ENCODE results near the gene ZNF552. TPM values are rescaled to one million over a fixed set of nuclear protein-coding genes. Genes with fewer than 3 reads are reported as not detected.
A peak's percentile ranks its signal among the peaks of the same experiment; 100 is the strongest.

ZNF552 gene
- total and polyA plus RNA-seq, 11 donors = 1.7 to 5.2 (median 3.4) TPM

DNA sequence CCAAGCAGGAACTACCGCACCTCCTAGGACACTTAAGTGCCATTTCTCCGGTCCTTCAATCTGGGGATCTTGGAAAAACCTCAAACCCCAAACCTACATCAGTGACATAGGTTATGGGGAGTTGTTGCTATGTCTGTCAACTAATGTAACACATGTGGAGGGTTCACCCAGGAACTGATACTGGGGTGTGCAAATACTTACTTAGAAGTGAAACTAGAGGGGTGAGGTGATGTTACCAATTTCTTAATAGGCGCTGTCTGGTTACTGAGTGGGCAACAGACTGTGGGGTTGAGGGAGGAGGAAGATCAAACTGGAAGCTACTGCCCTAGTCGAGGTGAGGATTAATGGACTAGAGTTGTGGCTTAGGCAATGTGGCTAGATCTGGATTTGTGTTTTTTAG lies 43.3 kb downstream of the ZNF552 start:
- 93 to 99% (median 95%) methylated on average over 4 of the region's 4 CpGs for WGBS, 4 donors
- H3K4me3 ChIP-seq = peak overlapping the region in 3 of 12 donors; percentile 86 to 97 (median 91)
- intact Hi-C loops (cut with DNase I) = no loop called here
- DNase-seq = no peak
- H3K4me1 ChIP-seq = peaks cover 5 to 42% (median 19%) of the 10 kb centered on the region in 12 donors
- H3K27me3 ChIP-seq = no peaks in the 10 kb centered on the region
- peaks cover 0 to 54% (median 3%) of the 10 kb centered on the region in 12 donors for H3K9me3 ChIP-seq
- no peak for ATAC-seq
- H3K36me3 ChIP-seq = peaks cover 0 to 54% (median 22%) of the 10 kb centered on the region in 9 donors
- TF ChIP-seq CTCF (IDR thresholded peaks at IDR 0.05) = no peak
- no peak for TF ChIP-seq POLR2A (IDR thresholded peaks at IDR 0.05)
- no peak overlapping the region for H3K27ac ChIP-seq

DNA sequence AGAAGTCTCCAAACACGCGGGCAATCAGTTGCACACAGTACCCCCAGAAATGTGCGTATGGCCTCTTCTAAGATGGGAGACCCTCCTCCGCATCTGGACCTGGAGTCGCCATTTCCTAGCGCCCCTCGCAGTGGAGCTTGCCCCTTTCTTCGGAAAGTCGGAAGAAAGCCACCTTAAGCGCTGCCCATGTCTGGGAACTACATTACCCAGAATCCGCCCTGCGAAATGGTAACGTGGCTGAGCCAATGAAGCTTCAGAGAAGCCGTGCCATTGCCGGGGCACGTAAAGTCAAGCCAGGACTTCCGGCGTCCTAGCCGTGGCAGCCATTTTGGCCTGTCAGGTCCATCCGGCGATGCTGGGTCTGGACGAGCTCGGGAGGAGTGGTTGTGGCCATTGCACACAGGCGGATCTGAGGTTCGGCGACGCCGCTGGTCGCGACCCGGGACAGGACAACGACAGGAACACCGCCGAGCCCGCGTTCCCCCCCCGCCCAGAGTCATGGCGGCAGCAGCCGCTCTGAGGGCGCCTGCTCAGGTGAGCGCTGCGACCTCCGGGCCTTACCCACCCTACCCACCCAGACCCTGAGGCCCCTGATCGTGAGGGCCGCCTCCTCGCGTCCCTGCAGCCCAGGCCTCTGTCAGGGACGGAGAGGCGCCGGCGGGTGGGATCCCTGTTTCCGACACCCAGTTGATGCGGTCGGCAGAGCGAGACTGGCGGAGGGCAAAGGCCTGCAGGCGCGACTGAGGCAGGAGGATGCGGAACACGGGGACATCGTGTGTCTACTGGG lies 45.2 kb downstream of the ZNF552 start, which contains the start of gene ZNF586:
Gene ZNF586 (plus strand): TSS at position 332 of the 787 bp plus-strand sequence. CDS start 167 bp downstream, at position 499.
- peak; percentile 94 to 99 (median 98) for ATAC-seq
- Histone ChIP-seq H3K36me3 (peaks cover 0 to 43% (median 18%) of the 10 kb centered on the region in 9 donors), H3K27ac (peak within 1 kb of the TSS; percentile 55 to 92 (median 86)), H3K4me3 (peak within 1 kb of the TSS; percentile 71 to 97 (median 84)), H3K9me3 (peaks cover 0 to 40% (median 2%) of the 10 kb centered on the region in 12 donors), H3K27me3 (no peaks in the 10 kb centered on the region), H3K4me1 (peaks cover 5 to 42% (median 19%) of the 10 kb centered on the region in 12 donors)
- intact Hi-C loops (cut with DNase I) = no loop called here
- 2 to 5% (median 3%) methylated on average over 33 to 61 of the region's 61 CpGs for WGBS, 4 donors
- DNase-seq = peak; percentile 91 to 95 (median 93)
- TF ChIP-seq POLR2A (IDR thresholded peaks at IDR 0.05) = peak in 1 of 2 donors; percentile 70
- no peak for TF ChIP-seq CTCF (IDR thresholded peaks at IDR 0.05)

GRCh38 chr19:57759096-57759495 lies 55.6 kb downstream of the ZNF552 start:
- H3K4me3 ChIP-seq = no peak overlapping the region
- TF ChIP-seq POLR2A (IDR thresholded peaks at IDR 0.05) = no peak
- no peak for TF ChIP-seq CTCF (IDR thresholded peaks at IDR 0.05)
- DNase-seq (no peak), ATAC-seq (no peak)
- no peaks in the 10 kb centered on the region for H3K4me1 ChIP-seq
- peaks cover 0 to 96% (median 85%) of the 10 kb centered on the region in 9 donors for H3K36me3 ChIP-seq
- H3K9me3 ChIP-seq = peaks cover 0 to 71% (median 22%) of the 10 kb centered on the region in 12 donors
- H3K27me3 ChIP-seq = no peaks in the 10 kb centered on the region
- intact Hi-C loops (cut with DNase I) = no loop called here
- no peak overlapping the region for H3K27ac ChIP-seq
- WGBS, 4 donors = 94 to 100% (median 99%) methylated on average over 2 of the region's 2 CpGs

- Histone ChIP-seq H3K36me3 (peaks cover 0 to 98% (median 85%) of the 10 kb centered on the region in 9 donors), H3K27ac (no peak overlapping the region), H3K9me3 (peaks cover 0 to 82% (median 31%) of the 10 kb centered on the region in 12 donors), H3K27me3 (no peaks in the 10 kb centered on the region), H3K4me3 (no peak overlapping the region), H3K4me1 (no peaks in the 10 kb centered on the region)
- no peak for TF ChIP-seq POLR2A (IDR thresholded peaks at IDR 0.05)
- TF ChIP-seq CTCF (IDR thresholded peaks at IDR 0.05) = no peak
- 95 to 99% (median 98%) methylated on average over 2 of the region's 2 CpGs for WGBS, 4 donors
- intact Hi-C loops (cut with DNase I) = no loop called here
- DNase-seq (no peak), ATAC-seq (no peak)
Observed at GRCh38 chr19:57757941-57758340, 56.8 kb downstream of the ZNF552 start.

Measured in heart left ventricle (tissue), 16 donors.